ENCODE measurements around the gene MYBPHL.

Gene MYBPHL

GRCh38 chr1:109315288-109315687 is 8.5 kb upstream of the MYBPHL start:
- Histone ChIP-seq H2BK5ac (ENCODE audit: low read length) (no peak overlapping the region), H3K36me3 (replicated peaks in 1 of 2; ENCODE audit: control insufficient read depth in 2 of 2, insufficient read depth in 2 of 2, low read length in 2 of 2) (peaks cover 34 to 90% of the 10 kb centered on the region in 2 donors), H3K9ac (ENCODE audit: low read depth, low read length, poor library complexity) (no peak overlapping the region), H3K4me3 (ENCODE audit: low read length in 2 of 2) (no peak overlapping the region), H2BK12ac (ENCODE audit: low read length) (no peak overlapping the region), H3K23ac (ENCODE audit: low read depth, low read length, poor library complexity) (no peak overlapping the region), H4K8ac (ENCODE audit: low read depth, low read length) (no peak overlapping the region), H2BK15ac (ENCODE audit: low read length) (no peak overlapping the region), H2BK120ac (ENCODE audit: low read depth, low read length) (no peak overlapping the region), H3K14ac (ENCODE audit: low read length) (no peak overlapping the region), H3K4me1 (ENCODE audit: control insufficient read depth in 2 of 2, insufficient read depth in 1 of 2, low read depth in 1 of 2, low read length in 2 of 2) (no peaks in the 10 kb centered on the region), H3K4me2 (ENCODE audit: insufficient read depth, low read length, poor library complexity, severe bottlenecking) (no peak overlapping the region), H4K91ac (ENCODE audit: low read depth, low read length, poor library complexity) (no peak overlapping the region), H3K9me3 (replicated peaks in 1 of 2; ENCODE audit: control insufficient read depth in 2 of 2, insufficient read depth in 1 of 2, low read depth in 1 of 2, low read length in 2 of 2) (peaks cover 0 to 3% of the 10 kb centered on the region in 2 donors), H3K79me1 (ENCODE audit: low read depth, low read length) (no peaks in the 10 kb centered on the region), H2AFZ (ENCODE audit: low read length) (no peak overlapping the region), H2AK5ac (ENCODE audit: low read depth, low read length) (no peak overlapping the region), H3K27me3 (ENCODE audit: control insufficient read depth in 3 of 3, insufficient read depth in 3 of 3, low read depth in 1 of 3, low read length in 3 of 3) (no peaks in the 10 kb centered on the region), H3K4ac (ENCODE audit: low read length) (no peak overlapping the region), H3K18ac (ENCODE audit: low read length) (no peak overlapping the region), H3K27ac (replicated peaks; ENCODE audit: low read length) (no peak overlapping the region)
- DNase-seq (ENCODE audit: low spot score), result no peak
- no CpG with 5 or more reads among the region's 4 CpGs for WGBS, 2 donors (ENCODE audit: extremely low coverage in 2 of 2, insufficient read length in 2 of 2, insufficient replicate concordance in 1 of 2)

- Histone ChIP-seq H3K4me1 (ENCODE audit: control insufficient read depth in 2 of 2, insufficient read depth in 1 of 2, low read depth in 1 of 2, low read length in 2 of 2) (no peaks in the 10 kb centered on the region), H2AFZ (ENCODE audit: low read length) (no peak overlapping the region), H3K9me3 (replicated peaks in 1 of 2; ENCODE audit: control insufficient read depth in 2 of 2, insufficient read depth in 1 of 2, low read depth in 1 of 2, low read length in 2 of 2) (peaks cover 0 to 3% of the 10 kb centered on the region in 2 donors), H3K18ac (ENCODE audit: low read length) (no peak overlapping the region), H3K27ac (replicated peaks; ENCODE audit: low read length) (no peak overlapping the region), H4K91ac (ENCODE audit: low read depth, low read length, poor library complexity) (no peak overlapping the region), H2BK120ac (ENCODE audit: low read depth, low read length) (no peak overlapping the region), H4K8ac (ENCODE audit: low read depth, low read length) (no peak overlapping the region), H3K4me2 (ENCODE audit: insufficient read depth, low read length, poor library complexity, severe bottlenecking) (no peak overlapping the region), H3K4ac (ENCODE audit: low read length) (no peak overlapping the region), H2BK12ac (ENCODE audit: low read length) (no peak overlapping the region), H3K27me3 (ENCODE audit: control insufficient read depth in 3 of 3, insufficient read depth in 3 of 3, low read depth in 1 of 3, low read length in 3 of 3) (no peaks in the 10 kb centered on the region), H2AK5ac (ENCODE audit: low read depth, low read length) (no peak overlapping the region), H3K36me3 (replicated peaks in 1 of 2; ENCODE audit: control insufficient read depth in 2 of 2, insufficient read depth in 2 of 2, low read length in 2 of 2) (peaks cover 30 to 85% of the 10 kb centered on the region in 2 donors), H3K9ac (ENCODE audit: low read depth, low read length, poor library complexity) (no peak overlapping the region), H3K23ac (ENCODE audit: low read depth, low read length, poor library complexity) (no peak overlapping the region), H3K14ac (ENCODE audit: low read length) (no peak overlapping the region), H2BK15ac (ENCODE audit: low read length) (no peak overlapping the region), H3K4me3 (ENCODE audit: low read length in 2 of 2) (no peak overlapping the region), H2BK5ac (ENCODE audit: low read length) (no peak overlapping the region), H3K79me1 (ENCODE audit: low read depth, low read length) (no peaks in the 10 kb centered on the region)
- DNase-seq (ENCODE audit: low spot score), result no peak
- no CpG with 5 or more reads among the region's 1 CpG for WGBS, 2 donors (ENCODE audit: extremely low coverage in 2 of 2, insufficient read length in 2 of 2, insufficient replicate concordance in 1 of 2)
Measured at GRCh38 chr1:109314795-109315194, 8.0 kb upstream of the MYBPHL start.

- H2AK5ac ChIP-seq (ENCODE audit: low read depth, low read length), result no peak overlapping the region
- no peak overlapping the region for H2BK15ac ChIP-seq (ENCODE audit: low read length)
- H3K14ac ChIP-seq (ENCODE audit: low read length), result no peak overlapping the region
- peaks cover 0 to 3% of the 10 kb centered on the region in 2 donors for H3K9me3 ChIP-seq (replicated peaks in 1 of 2; ENCODE audit: control insufficient read depth in 2 of 2, insufficient read depth in 1 of 2, low read depth in 1 of 2, low read length in 2 of 2)
- no peak overlapping the region for H2BK5ac ChIP-seq (ENCODE audit: low read length)
- H2BK12ac ChIP-seq (ENCODE audit: low read length), result no peak overlapping the region
- no peaks in the 10 kb centered on the region for H3K79me1 ChIP-seq (ENCODE audit: low read depth, low read length)
- no peaks in the 10 kb centered on the region for H3K4me1 ChIP-seq (ENCODE audit: control insufficient read depth in 2 of 2, insufficient read depth in 1 of 2, low read depth in 1 of 2, low read length in 2 of 2)
- H3K18ac ChIP-seq (ENCODE audit: low read length), result no peak overlapping the region
- no CpG with 5 or more reads among the region's 12 CpGs for WGBS, 2 donors (ENCODE audit: extremely low coverage in 2 of 2, insufficient read length in 2 of 2, insufficient replicate concordance in 1 of 2)
- peaks cover 27 to 72% of the 10 kb centered on the region in 2 donors for H3K36me3 ChIP-seq (replicated peaks in 1 of 2; ENCODE audit: control insufficient read depth in 2 of 2, insufficient read depth in 2 of 2, low read length in 2 of 2)
- no peak overlapping the region for H3K27ac ChIP-seq (replicated peaks; ENCODE audit: low read length)
- no peak overlapping the region for H4K8ac ChIP-seq (ENCODE audit: low read depth, low read length)
- DNase-seq (ENCODE audit: low spot score), result no peak
- no peak overlapping the region for H3K9ac ChIP-seq (ENCODE audit: low read depth, low read length, poor library complexity)
- no peaks in the 10 kb centered on the region for H3K27me3 ChIP-seq (ENCODE audit: control insufficient read depth in 3 of 3, insufficient read depth in 3 of 3, low read depth in 1 of 3, low read length in 3 of 3)
- no peak overlapping the region for H4K91ac ChIP-seq (ENCODE audit: low read depth, low read length, poor library complexity)
- no peak overlapping the region for H3K4me3 ChIP-seq (ENCODE audit: low read length in 2 of 2)
- H3K4me2 ChIP-seq (ENCODE audit: insufficient read depth, low read length, poor library complexity, severe bottlenecking), result no peak overlapping the region
- no peak overlapping the region for H3K4ac ChIP-seq (ENCODE audit: low read length)
- H2AFZ ChIP-seq (ENCODE audit: low read length), result no peak overlapping the region
- no peak overlapping the region for H2BK120ac ChIP-seq (ENCODE audit: low read depth, low read length)
- H3K23ac ChIP-seq (ENCODE audit: low read depth, low read length, poor library complexity), result no peak overlapping the region
Measured at GRCh38 chr1:109312978-109313775, 6.4 kb upstream of the MYBPHL start.

- Histone ChIP-seq H3K4ac (ENCODE audit: low read length) (no peak overlapping the region), H3K23ac (ENCODE audit: low read depth, low read length, poor library complexity) (no peak overlapping the region), H2AFZ (ENCODE audit: low read length) (no peak overlapping the region), H2BK12ac (ENCODE audit: low read length) (no peak overlapping the region), H3K4me1 (ENCODE audit: control insufficient read depth in 2 of 2, insufficient read depth in 1 of 2, low read depth in 1 of 2, low read length in 2 of 2) (peaks cover 5 to 8% of the 10 kb centered on the region in 2 donors), H3K4me3 (ENCODE audit: low read length in 2 of 2) (no peak overlapping the region), H3K27me3 (ENCODE audit: control insufficient read depth in 3 of 3, insufficient read depth in 3 of 3, low read depth in 1 of 3, low read length in 3 of 3) (no peaks in the 10 kb centered on the region), H3K4me2 (ENCODE audit: insufficient read depth, low read length, poor library complexity, severe bottlenecking) (no peak overlapping the region), H3K27ac (replicated peaks; ENCODE audit: low read length) (no peak overlapping the region), H2BK5ac (ENCODE audit: low read length) (no peak overlapping the region), H3K9me3 (replicated peaks in 1 of 2; ENCODE audit: control insufficient read depth in 2 of 2, insufficient read depth in 1 of 2, low read depth in 1 of 2, low read length in 2 of 2) (no peaks in the 10 kb centered on the region), H2AK5ac (ENCODE audit: low read depth, low read length) (no peak overlapping the region), H3K79me1 (ENCODE audit: low read depth, low read length) (no peaks in the 10 kb centered on the region), H3K18ac (ENCODE audit: low read length) (no peak overlapping the region), H4K8ac (ENCODE audit: low read depth, low read length) (no peak overlapping the region), H3K14ac (ENCODE audit: low read length) (no peak overlapping the region), H3K9ac (ENCODE audit: low read depth, low read length, poor library complexity) (no peak overlapping the region), H3K36me3 (replicated peaks in 1 of 2; ENCODE audit: control insufficient read depth in 2 of 2, insufficient read depth in 2 of 2, low read length in 2 of 2) (peaks cover 20 to 62% of the 10 kb centered on the region in 2 donors), H4K91ac (ENCODE audit: low read depth, low read length, poor library complexity) (no peak overlapping the region), H2BK120ac (ENCODE audit: low read depth, low read length) (no peak overlapping the region), H2BK15ac (ENCODE audit: low read length) (no peak overlapping the region)
- DNase-seq (ENCODE audit: low spot score), result no peak
- no CpG with 5 or more reads among the region's 2 CpGs for WGBS, 2 donors (ENCODE audit: extremely low coverage in 2 of 2, insufficient read length in 2 of 2, insufficient replicate concordance in 1 of 2)
Measured at GRCh38 chr1:109312246-109312645, 5.4 kb upstream of the MYBPHL start.

Data from neuronal stem cell (in vitro differentiated cells).